Activated CD8-positive, alpha-beta memory T cell treated with anti-CD3 and anti-CD28 coated beads for 1 hour (primary cell): ENCODE data around the gene MDFIC2.

Experiments
- DNase-seq, 2 donors: peaks; one replicate each; pipeline ENCODE4 v3.0.0-alpha.2; 2020; ENCODE audit warnings: low read depth in 1 of 2; ENCODE audit errors: extremely low read depth in 1 of 2

The MDFIC2 gene

DNA sequence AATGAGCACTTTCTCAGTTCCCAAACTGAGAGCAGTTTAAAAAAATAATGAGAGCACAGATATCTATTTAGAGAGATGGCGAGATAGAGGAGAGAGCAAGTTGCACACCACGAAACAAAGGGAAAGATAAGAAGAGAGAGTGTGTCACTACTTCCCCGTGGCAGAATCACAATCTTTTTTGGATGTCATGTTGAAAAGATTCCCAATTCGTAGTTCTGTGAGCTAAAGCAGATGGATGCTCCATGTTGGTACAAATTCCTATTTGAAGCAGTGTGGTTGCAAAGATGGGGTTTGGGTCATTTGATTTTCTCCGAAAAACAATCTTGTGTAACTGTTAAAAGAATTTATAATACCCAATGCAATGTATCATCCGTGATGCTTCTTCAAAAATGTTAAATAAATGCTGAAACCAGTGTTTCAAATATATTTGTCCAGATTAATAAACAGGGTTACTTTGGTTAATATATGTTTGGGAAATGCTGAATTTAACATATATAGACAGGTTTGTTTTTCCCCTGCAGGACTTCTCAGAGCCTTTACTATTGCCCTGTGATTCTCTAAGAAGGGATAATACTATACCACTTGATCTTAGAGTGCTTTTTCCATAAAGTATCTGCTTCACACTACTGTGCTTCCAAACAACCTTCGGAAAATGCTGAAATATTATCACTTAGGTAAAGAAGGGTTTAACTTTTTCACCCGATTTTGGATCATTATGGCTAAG, 128.5 kb downstream of the MDFIC2 start:
- DNase-seq = no peak

DNA sequence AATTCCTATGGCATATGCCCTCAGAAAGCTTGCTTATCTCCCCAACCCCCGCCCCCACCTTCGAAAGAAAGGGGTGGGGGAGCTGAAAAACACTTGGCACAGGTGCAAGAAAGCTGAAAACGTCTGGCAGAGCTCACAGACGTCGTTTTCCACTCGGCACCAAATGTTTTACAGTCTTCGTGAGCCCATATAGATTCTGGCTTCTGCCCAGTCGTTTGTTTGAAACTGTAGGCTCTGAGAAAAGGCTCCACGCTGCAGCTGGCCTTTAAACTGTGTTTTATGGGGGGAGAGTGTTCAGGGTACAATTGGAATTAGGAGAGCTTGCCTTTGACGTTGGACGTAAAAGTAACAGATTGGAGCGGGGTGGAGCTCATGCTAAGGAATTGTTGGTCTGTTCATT, 130.3 kb downstream of the MDFIC2 start:
- DNase-seq = no peak

DNA sequence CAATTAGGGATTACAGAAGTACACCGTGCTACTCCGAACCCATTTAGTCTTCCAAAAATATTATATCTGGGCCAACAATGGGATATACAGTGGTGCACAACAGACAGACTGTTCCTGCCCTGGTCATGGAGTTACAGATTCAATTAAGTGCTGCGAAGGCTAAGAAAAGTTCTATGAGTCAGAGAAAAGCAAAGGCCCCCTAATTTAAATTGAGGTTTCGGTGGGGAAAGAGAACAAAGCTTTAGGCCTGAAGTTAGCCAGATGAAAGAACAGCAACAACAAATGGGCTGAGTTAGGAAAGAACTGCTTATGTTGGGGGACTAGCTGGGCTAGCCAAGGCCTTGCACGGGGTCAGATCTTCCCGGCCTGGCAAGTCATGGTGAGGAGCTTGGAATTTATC, 131.8 kb downstream of the MDFIC2 start:
- no peak for DNase-seq

DNA sequence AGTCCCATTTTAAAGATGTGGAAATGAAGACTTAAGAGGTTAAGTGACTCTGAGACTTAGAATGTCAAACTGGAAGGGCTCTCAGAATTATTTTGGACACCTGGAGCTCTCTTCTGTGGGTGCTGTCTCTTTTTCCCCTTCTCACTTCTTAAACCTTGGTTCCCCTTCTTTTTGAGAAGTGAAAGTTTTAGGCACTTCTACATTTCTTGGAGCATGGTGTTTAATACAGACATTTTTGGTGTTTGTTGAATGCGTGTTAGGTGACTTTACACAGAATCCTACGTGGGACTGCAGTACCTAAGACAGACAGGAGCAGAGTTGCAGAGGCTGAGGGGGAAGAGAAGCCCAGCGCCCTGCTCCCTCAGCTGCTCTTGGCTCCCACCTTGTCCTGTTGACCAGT, 133.3 kb downstream of the MDFIC2 start:
- DNase-seq = no peak

DNA sequence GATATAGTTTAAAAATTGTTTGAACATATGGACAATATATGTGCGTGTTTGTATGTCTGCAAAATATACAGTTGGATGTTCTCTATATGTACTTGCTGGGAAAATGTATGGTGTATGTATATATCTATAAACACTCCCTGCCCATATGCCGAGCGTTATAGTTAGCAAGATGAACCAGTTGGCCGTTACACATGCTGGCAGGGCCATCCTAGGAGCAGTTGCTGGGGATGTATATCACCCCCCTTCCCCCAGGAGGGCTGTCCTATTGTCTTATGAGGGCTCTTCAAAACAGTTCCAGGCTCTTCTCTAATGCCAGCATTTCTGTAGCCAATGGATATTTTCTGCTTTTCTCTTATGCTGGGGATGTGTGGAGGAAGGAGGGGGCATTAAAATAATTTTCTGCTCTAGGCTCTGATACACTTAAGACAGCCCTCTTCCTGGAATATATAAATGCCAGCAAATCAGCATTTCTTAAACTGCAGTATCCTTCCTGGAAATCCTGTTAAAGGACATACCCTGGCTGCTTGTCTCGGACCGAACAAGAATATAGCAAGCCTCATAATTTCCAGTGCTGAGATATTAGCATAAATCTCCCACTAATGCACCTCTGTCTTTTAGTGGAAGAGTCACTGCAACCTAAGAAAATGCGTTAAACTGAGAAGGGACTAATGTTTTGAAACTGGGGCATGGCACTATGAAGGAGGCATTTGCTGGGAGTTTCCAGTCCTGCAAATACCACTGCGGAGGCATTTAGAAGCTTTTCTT, 134.4 kb downstream of the MDFIC2 start:
- DNase-seq = no peak

DNA sequence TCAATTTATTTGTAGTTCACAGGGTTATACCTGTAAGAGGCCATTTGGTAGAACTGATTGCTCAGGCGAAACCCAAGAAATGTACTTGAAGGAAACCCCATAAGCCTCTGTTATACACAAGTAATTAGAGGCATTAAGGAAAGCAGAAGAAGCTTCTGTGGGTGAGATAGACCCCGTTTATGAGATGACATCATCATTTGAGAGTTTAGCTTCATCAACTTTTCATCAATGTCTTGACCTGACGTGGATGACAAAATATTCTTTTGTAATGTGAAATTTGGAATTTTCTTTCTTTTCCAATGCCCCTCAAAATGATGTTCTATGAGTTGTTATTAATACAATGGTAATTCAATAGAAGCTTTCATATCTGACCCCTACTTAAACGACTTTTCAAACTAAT, 136.2 kb downstream of the MDFIC2 start:
- no peak for DNase-seq

DNA sequence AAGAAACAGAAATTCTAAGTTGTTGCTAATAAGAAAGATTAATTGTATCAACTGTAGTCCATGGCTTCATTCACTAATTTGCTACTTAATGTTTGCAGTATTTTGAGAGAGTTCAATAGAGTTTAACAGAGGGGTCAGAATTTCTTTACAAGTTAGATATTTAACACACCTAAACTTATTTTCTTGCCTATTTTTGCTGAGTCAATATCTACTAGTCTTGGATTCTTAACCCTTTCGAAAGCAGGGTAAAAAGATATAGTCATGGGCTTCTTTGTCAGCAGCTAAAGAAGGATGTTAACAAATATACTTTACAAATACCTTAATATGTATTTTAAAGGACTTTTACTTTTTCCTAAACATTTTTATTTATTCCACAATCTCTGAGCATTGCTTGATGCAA, 155.6 kb downstream of the MDFIC2 start:
- DNase-seq = no peak

DNA sequence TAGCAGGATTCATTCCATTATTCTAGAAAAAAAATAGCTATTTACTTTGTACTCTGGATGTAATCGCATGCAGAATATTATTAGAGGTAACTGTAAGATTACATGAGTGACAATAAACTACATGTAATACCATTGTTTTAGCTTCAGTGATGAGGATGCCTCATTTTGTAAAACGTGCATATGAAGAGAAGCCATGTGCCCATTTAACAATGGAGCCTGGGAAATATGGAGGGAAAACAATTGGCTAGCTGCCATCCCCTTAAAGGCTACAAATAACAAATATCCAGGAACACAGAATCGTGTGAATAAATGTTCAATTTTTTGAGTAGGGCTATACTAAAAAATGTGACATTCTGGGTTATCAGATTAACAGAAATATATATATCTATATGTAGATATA, 161.8 kb downstream of the MDFIC2 start:
- DNase-seq = no peak

DNA sequence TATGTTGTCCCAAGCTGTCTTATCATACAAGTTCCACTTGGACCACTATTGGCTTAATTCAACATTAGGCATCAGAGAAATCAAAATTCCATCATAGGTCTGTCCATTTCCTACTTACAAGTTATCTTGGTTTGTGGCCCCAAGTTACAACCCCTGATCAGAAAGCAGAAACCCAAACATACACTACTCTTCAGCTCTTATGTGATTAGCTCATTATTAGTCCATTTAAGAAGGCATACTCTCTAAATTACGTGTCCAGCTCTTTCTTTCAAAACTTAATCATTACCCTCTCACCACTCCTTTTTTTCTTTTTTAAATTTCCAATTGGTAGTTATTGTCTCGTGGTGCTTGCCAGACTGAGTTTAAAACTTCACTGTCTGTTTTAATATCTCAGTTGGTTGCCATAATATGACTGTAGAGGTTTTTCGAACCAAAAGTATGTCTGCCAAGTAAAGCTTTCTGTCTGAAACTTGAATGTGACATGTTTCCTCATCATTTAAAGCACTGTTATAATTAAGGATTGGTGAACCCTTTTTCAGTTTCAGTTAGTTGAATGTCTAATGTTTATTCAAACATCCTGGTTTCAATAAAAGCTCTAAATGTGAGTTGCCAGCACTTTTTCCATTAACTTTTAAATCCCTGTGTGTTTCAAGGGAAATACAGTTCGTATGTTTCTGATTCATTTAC, 162.6 kb downstream of the MDFIC2 start:
- no peak for DNase-seq
